GM18520 (cell line): ENCODE data around the gene FAM184A.

Experiments used
- ATAC-seq: cut with Tn5 transposase; IDR thresholded peaks from one replicate; pipeline ENCODE4 v1.9.1; 2021; ENCODE audit not compliant: unreplicated experiment

The FAM184A gene

DNA sequence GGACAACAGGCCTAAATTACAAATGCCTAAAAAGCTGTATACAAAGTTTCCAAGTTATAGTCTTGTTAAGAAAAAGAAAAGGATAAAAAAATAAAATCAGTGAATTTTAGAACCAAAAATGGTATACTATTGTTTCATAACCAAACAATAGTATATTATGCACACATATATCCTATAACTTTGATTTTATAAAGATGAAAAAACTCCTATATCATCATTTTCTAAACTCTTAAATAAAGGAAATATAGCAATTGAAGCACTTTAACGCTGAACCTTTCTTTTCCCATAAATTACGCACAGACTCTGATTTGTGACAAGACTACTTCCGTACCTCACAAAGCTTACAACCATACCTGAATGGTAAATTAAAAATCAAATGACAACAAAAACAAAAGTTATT, 107.6 kb downstream of the FAM184A start:
- no peak for ATAC-seq

- ATAC-seq, result no peak
Observed at GRCh38 chr6:118968416-118968815, 110.0 kb downstream of the FAM184A start.

DNA sequence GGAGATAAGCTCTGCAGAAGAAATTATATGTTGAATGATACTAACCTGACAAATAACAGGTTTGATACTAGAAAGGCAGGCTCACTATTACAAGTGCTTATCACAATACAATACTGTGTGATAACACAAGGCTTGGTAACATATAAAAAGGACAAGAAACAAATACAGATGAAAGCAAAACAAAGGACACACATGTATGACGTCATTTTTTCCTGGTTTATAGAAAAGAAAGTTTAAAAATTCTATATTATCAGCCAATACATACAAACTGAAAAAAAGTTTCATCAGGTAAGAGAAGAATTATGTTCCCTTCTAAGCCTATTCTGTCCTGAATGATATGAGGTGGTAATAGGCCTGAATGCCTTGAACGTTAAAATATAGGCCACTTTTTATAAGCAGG, 111.2 kb downstream of the FAM184A start:
- ATAC-seq, result no peak

- no peak for ATAC-seq
Observed at GRCh38 chr6:118965843-118966370, 112.6 kb downstream of the FAM184A start.

GRCh38 chr6:118965371-118965770, 113.1 kb downstream of the FAM184A start:
- ATAC-seq, result no peak

- ATAC-seq, result no peak
Observed at GRCh38 chr6:118963003-118963402, 115.5 kb downstream of the FAM184A start.

- ATAC-seq, result no peak
Observed at GRCh38 chr6:118959903-118960302, 118.6 kb downstream of the FAM184A start.

- ATAC-seq, result no peak
Observed at GRCh38 chr6:118953391-118953790, 125.1 kb downstream of the FAM184A start.

- no peak for ATAC-seq
Observed at GRCh38 chr6:118952683-118953082, 125.8 kb downstream of the FAM184A start.

- ATAC-seq, result no peak
Observed at GRCh38 chr6:118945217-118945616, 133.2 kb downstream of the FAM184A start.

DNA sequence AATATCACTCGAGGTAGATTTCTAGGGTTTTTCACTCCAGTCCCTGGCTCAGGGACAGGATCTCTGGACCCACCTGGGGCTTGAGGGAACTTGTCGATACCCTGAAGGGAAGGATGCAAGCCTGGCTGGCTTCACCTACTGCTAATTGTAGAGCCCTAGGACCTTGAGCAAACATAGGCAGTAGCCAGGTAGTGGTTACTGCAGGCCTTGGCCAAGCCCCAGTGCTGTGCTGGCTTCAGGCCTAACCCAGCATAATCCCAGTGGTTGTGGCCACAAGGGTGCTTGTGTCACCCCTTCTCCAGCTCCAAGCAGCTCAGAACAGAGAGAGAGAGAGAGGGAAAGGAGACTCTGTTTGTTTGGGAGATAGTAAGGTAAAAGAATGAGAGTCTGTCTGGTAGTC, 137.7 kb downstream of the FAM184A start:
- no peak for ATAC-seq

- no peak for ATAC-seq
Observed at GRCh38 chr6:118939683-118940082, 138.8 kb downstream of the FAM184A start.

GRCh38 chr6:118935978-118936703, 142.3 kb downstream of the FAM184A start:
- no peak for ATAC-seq

DNA sequence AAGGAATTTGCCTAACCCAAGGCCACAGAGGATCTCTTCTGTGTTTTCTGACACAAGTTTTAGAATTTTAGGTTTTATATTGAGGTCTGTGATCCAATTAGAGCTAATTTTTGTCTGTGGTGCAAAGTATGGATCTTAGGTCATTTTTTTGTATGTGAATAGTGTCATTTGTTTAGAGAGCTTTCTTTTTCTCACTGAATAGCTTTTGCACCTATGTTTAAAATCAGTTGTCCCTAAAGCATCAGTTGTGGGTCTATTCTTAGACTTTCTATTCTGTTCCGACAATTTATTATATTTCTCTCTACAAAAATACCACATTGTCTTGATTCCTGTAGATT, 143.2 kb downstream of the FAM184A start:
- peak; percentile 2 for ATAC-seq

GRCh38 chr6:118934461-118935330, 143.8 kb downstream of the FAM184A start, which contains the start of gene MCM9:
Gene MCM9, minus strand, starts transcription at chr6:118935159. Its CDS starts 3,436 bp downstream, at chr6:118931723.
- ATAC-seq, result peak; percentile 92

GRCh38 chr6:118933855-118934460, 144.5 kb downstream of the FAM184A start:
- no peak for ATAC-seq

DNA sequence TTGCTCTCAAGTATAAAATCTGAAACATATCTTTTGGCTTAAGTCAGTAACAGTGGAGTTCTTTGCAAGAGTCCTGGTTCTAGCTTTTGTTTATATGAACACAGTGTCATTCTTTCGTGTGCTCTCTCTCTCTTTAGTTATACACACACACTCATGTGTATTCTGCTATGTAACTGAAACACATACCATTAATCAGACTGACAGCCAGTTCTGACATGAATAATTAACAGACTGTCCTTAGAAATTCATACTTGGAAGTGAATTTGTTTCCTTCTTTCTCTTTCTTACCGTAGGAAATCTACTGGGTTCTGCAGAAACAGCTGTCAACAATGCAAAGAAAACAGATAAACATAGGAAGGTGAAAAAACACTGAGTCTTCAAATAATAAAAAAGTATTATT, 146.0 kb downstream of the FAM184A start:
- ATAC-seq, result no peak

GRCh38 chr6:118931436-118931835, 147.0 kb downstream of the FAM184A start:
- ATAC-seq, result no peak

DNA sequence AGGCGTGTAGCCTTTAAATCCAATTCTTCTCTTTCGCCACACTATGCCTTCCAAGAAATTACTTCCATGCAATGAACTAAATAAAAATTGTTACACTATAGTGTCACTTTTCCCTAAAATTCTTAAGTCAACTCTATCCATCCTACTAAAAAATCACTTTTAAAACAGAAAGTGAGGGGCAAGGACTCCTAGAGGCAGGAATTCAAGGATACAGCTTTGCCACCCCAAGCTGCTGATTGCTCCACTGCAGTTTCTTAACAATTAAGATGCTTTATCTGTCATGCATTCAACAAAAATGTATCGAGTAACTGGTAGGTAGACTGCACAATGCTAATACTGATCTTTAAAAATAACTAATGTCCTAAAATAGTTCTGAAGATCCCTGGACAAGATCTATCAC, 147.8 kb downstream of the FAM184A start:
- ATAC-seq, result no peak

DNA sequence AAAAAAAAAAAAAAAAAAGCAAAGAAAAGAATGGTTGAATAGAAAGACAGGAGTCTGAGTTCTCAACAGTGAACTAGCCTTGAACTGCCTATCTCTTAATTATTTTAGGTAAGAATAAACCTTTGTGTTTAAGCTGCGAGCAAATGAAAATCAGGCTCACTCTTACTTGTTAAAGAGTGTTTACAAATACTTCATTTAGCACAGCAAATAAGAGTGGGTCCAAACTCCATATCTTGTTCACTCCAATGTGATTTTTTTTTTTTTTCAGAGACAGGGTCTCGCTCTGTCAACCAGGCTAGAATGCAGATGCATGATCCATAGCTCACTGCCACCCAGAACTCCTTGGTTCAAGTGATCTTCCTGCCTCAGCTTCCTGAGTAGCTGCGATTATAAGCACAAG, 155.4 kb downstream of the FAM184A start:
- ATAC-seq, result no peak

DNA sequence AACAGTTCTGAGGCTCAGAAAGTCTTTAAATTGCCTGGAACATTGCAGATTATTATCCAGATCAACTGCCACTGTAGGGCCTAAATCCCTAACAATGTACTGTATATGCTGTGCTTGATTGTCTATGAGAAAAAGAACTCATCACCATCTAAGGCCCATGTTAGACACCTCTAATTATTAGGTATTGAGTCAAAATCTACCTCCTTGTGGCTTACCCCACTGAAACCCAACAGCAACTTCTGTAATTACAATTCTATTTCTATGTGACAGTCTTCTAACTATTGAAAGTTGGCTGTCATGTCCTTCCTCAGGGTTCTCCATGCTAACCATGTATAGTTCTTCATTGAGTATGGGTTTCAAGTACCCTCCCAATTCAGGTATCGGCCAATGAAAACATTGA, 157.4 kb downstream of the FAM184A start:
- no peak for ATAC-seq

DNA sequence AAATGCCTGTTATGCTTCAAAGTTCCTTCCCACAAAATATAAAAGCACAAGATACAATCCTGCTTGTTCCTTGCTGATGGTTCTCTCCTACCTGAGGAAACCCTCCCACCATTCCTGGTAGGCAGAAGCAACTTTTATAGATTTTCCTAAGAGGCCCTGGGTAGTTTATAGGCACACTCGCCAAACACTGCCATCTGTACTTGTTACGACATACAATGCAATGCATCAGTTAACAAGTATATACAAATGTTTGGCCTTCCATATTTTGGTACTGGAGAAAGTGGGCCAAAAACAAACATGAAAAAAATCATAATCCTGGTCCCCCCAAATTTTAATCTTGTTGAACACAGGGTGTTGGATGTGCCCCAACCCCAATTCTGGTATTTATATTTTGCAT, 160.1 kb downstream of the FAM184A start:
- ATAC-seq, result no peak
